ENCODE results near the gene DLG2. TPM values are rescaled to one million over a fixed set of nuclear protein-coding genes. Genes with fewer than 3 reads are reported as not detected.

The DLG2 gene
- total RNA-seq, 1 donor from 2014 or later = 0.26 TPM

- Histone ChIP-seq H3K27me3 (ENCODE audit: control insufficient read depth, insufficient read depth, low read length) (no peaks in the 10 kb centered on the region), H3K4me3 (ENCODE audit: low read depth, low read length) (no peak overlapping the region), H3K36me3 (ENCODE audit: control insufficient read depth, insufficient read depth, low read length) (no peaks in the 10 kb centered on the region)
- TF ChIP-seq CTCF (IDR thresholded peaks at IDR 0.05; ENCODE audit: insufficient read depth, low read length, severe bottlenecking) = no peak
- FAIRE-seq (no peak), DNase-seq (ENCODE audit: low read depth) (no peak)
Measured at GRCh38 chr11:83642500-83642899, 1984.6 kb downstream of the DLG2 start.

DNA sequence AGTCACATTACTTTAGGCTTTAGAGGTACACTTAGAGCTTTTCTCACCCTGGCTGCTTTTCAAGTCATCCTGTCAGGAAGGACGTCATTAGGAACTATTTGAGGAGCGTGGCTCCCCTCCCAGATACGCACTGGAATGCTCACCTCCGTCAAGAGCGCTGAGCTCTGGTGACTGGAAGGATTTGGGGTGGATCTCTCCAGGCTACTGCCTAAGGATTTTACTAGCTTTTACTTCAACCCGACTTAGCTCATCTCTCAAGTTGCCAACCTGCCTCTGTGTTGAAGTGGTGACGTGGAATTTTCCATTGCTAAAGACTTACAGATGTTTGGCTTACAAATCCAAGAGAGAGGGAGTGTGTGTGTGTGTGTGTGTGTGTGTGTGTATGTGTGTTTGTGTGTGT, 1985.6 kb downstream of the DLG2 start:
- no peak overlapping the region for H3K4me3 ChIP-seq (ENCODE audit: low read depth, low read length)
- no peak for TF ChIP-seq CTCF (IDR thresholded peaks at IDR 0.05; ENCODE audit: insufficient read depth, low read length, severe bottlenecking)
- H3K36me3 ChIP-seq (ENCODE audit: control insufficient read depth, insufficient read depth, low read length) = no peaks in the 10 kb centered on the region
- no peak for DNase-seq (ENCODE audit: low read depth)
- FAIRE-seq = no peak
- H3K27me3 ChIP-seq (ENCODE audit: control insufficient read depth, insufficient read depth, low read length) = no peaks in the 10 kb centered on the region

DNA sequence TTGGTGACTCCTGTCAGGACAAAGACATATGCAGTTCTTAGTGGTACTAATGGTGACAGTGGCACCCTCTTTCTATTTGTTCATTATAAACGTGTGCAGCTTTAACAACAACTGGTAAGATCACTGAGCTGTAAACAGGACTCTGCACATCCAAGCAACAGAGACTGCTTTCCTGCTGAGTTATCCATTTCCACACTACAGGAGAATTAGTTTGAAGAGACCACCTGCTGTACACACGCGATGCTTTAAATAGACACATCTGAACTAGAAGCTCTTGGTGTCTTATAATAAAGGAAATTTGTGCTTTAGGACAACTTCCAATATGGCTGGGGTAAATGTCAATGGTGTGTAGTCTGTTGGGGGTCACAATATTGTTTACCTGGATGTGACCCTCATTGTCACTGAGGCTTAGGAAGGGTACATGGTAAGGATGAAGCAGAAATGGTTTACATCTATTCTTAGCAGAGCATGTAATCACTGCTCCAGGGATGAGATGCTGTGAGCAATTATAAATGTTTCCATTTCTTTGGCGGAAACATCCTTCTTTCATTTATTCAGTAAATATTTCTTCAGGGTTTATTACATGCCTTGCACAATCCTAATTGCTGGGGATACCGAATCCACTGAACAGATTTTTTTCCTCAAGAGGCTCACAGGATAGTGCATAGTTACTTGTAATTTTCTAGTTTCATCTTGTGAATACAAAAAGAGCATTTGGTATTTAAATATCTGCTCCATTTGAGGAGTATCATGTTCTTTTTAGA, 1987.0 kb downstream of the DLG2 start:
- no peak overlapping the region for H3K4me3 ChIP-seq (ENCODE audit: low read depth, low read length)
- no peaks in the 10 kb centered on the region for H3K36me3 ChIP-seq (ENCODE audit: control insufficient read depth, insufficient read depth, low read length)
- TF ChIP-seq CTCF (IDR thresholded peaks at IDR 0.05; ENCODE audit: insufficient read depth, low read length, severe bottlenecking) = no peak
- DNase-seq (ENCODE audit: low read depth) (no peak), FAIRE-seq (no peak)
- no peaks in the 10 kb centered on the region for H3K27me3 ChIP-seq (ENCODE audit: control insufficient read depth, insufficient read depth, low read length)

GRCh38 chr11:83635166-83635565, 1992.0 kb downstream of the DLG2 start:
- Histone ChIP-seq H3K27me3 (ENCODE audit: control insufficient read depth, insufficient read depth, low read length) (no peaks in the 10 kb centered on the region), H3K36me3 (ENCODE audit: control insufficient read depth, insufficient read depth, low read length) (no peaks in the 10 kb centered on the region), H3K4me3 (ENCODE audit: low read depth, low read length) (no peak overlapping the region)
- no peak for TF ChIP-seq CTCF (IDR thresholded peaks at IDR 0.05; ENCODE audit: insufficient read depth, low read length, severe bottlenecking)
- FAIRE-seq = no peak
- no peak for DNase-seq (ENCODE audit: low read depth)

DNA sequence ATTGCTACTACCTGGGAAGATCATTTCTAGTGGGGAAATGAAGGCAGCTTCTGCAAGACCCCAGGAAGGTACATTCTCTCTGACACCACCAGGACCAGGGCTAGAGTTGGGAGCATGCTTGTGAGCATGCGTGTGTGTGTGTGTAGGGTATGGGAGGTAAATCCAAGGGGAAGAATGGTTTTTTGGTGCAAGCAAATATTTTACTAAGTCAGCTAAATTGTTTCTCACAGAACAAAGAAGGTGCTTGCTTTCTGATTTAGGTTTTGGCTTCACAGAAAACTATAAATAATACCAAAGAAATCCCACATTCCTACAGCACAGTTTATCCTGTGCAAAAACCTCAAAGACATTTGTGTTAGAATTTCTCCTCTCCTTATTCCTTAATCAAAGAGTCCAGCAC, 1996.9 kb downstream of the DLG2 start:
- FAIRE-seq (no peak), DNase-seq (ENCODE audit: low read depth) (no peak)
- TF ChIP-seq CTCF (IDR thresholded peaks at IDR 0.05; ENCODE audit: insufficient read depth, low read length, severe bottlenecking) = no peak
- H3K4me3 ChIP-seq (ENCODE audit: low read depth, low read length) = no peak overlapping the region
- H3K27me3 ChIP-seq (ENCODE audit: control insufficient read depth, insufficient read depth, low read length) = no peaks in the 10 kb centered on the region
- no peaks in the 10 kb centered on the region for H3K36me3 ChIP-seq (ENCODE audit: control insufficient read depth, insufficient read depth, low read length)

- H3K4me3 ChIP-seq (ENCODE audit: low read depth, low read length) = no peak overlapping the region
- no peaks in the 10 kb centered on the region for H3K36me3 ChIP-seq (ENCODE audit: control insufficient read depth, insufficient read depth, low read length)
- TF ChIP-seq CTCF (IDR thresholded peaks at IDR 0.05; ENCODE audit: insufficient read depth, low read length, severe bottlenecking) = no peak
- DNase-seq (ENCODE audit: low read depth) (no peak), FAIRE-seq (no peak)
- no peaks in the 10 kb centered on the region for H3K27me3 ChIP-seq (ENCODE audit: control insufficient read depth, insufficient read depth, low read length)
Measured at GRCh38 chr11:83629775-83630174, 1997.4 kb downstream of the DLG2 start.

Measured in bronchial epithelial cell (primary cell).